Stomach (tissue), 9 donors: ENCODE measurements around the gene FCHO2. TPM values are rescaled to one million over a fixed set of nuclear protein-coding genes. Genes with fewer than 3 reads are reported as not detected.

Experiments
- DNase-seq, 2 donors: peaks; one replicate each; pipeline versions ENCODE4 v3.0.0 to v3.0.0-alpha.2; 2013 to 2019
- H3K27ac ChIP-seq, 5 donors: fragments of 200-600 bp in 4 of 5; sonication (generic) in 4 of 5; one replicate each; pipeline ENCODE4 v1.5.1; 2013 to 2019; ENCODE audit warnings: mild to moderate bottlenecking in 1 of 5, moderate library complexity in 1 of 5
- H3K27me3 ChIP-seq, 3 donors: fragments of 200-600 bp; sonication (generic); one replicate each; pipeline ENCODE4 v1.5.1; 2017 to 2019; ENCODE audit warnings: mixed run types in 1 of 3
- H3K36me3 ChIP-seq, 4 donors: fragments of 200-600 bp; sonication (generic); 1 replicate in 3 of 4; 2 replicates in 1 of 4; pipeline ENCODE4 v1.5.1; 2016 to 2019
- H3K4me1 ChIP-seq, 4 donors: fragments of 200-600 bp; sonication (generic); one replicate each; pipeline ENCODE4 v1.5.1; 2016 to 2019
- H3K4me3 ChIP-seq, 4 donors: fragments of 200-600 bp; sonication (generic) in 3 of 4; one replicate each; pipeline ENCODE4 v1.5.1; 2016 to 2019; ENCODE audit warnings: mild to moderate bottlenecking in 1 of 4
- H3K9me3 ChIP-seq, 4 donors: fragments of 200-600 bp; sonication (generic); one replicate each; pipeline ENCODE4 v1.5.1; 2016 to 2019
- CTCF ChIP-seq, 7 experiments: fragments of 450-650 bp in 4 of 7; fragments of 200-600 bp in 3 of 7; sonication (generic) in 3 of 7; IDR thresholded peaks; one replicate each; pipeline ENCODE4 v1.5.1; 2016 to 2019; ENCODE audit warnings: antibody characterized with exemption in 7 of 7, control low read depth in 2 of 7, mild to moderate bottlenecking in 1 of 7
- EP300 ChIP-seq: sonication (generic); formaldehyde crosslinking; IDR thresholded peaks from one replicate; pipeline ENCODE4 v1.6.1; 2017; ENCODE audit warnings: antibody characterized with exemption
- POLR2A ChIP-seq, 4 donors: fragments of 450-650 bp; IDR thresholded peaks; one replicate each; pipeline ENCODE4 v1.6.1; 2016; ENCODE audit warnings: antibody characterized with exemption in 4 of 4, control low read depth in 2 of 4, mild to moderate bottlenecking in 1 of 4, moderate library complexity in 1 of 4
- POLR2AphosphoS5 ChIP-seq, 3 donors: sonication (generic); formaldehyde crosslinking; IDR thresholded peaks; one replicate each; pipeline ENCODE4 v1.6.1; 2016; ENCODE audit warnings: antibody characterized with exemption in 3 of 3
- whole genome bisulfite sequencing, 5 donors: extraction: QIAGEN DNeasy Blood & Tissue Kit in 3 of 5; methylation state at CpG; one replicate each; pipeline versions ENCODE4 v1.1.5 to v1.1.7; 2013 to 2018; 5-methylcytosine and 5-hydroxymethylcytosine counted together
- intact Hi-C: fragments of 100-400 bp; cut with DNase I; formaldehyde crosslinking; loops from one replicate; pipeline ENCODE4 v1.15.1; 2023; ENCODE audit warnings: low total_unique reads
- polyA plus RNA-seq, 3 donors: library from polyadenylated mRNA; stranded (reverse); fragments of 200-250 nt; gene quantifications; one replicate each; pipeline ENCODE4 v1.2.3, GENCODE V29; 2013
- total RNA-seq, 5 donors: library from RNA; depleted of rRNA; stranded (reverse); fragments of >200 nt; gene quantifications; one replicate each; pipeline versions ENCODE4 v1.1.0 to v1.2.3, GENCODE V29; 2014 to 2016
- donor health status: healthy with polysubstance abuse.
- donor health status: Bipolar disorder and iron deficiency.
- donor health status: healthy.

Gene FCHO2
- total and polyA plus RNA-seq, 8 donors, result 6.9 to 46.1 (median 13.8) TPM

DNA sequence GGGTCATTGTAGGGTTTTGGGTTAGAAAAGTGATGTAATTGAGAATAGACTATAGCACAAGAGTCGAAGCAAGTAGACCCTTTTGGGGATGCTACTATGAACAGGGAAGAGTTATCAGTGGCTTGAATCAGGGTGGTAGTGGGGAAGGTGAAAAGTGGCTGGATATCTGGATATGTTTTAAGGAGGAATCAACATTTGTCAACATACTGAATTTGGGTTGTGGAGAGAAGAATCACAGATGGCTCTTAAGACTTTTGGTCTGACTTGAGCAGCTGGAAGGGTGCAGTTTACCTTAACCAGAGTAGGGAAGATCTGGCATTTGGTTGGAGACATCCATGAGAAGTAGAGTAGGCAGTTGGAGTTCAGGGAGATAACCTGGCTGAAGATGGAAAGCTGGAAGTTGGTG is 38.5 kb upstream of the FCHO2 start:
- Histone ChIP-seq H3K9me3 (no peaks in the 10 kb centered on the region), H3K36me3 (peaks cover 0 to 4% (median 0%) of the 10 kb centered on the region in 4 donors), H3K27me3 (no peaks in the 10 kb centered on the region), H3K27ac (no peak overlapping the region), H3K4me3 (no peak overlapping the region), H3K4me1 (no peaks in the 10 kb centered on the region)
- DNase-seq, result no peak
- 88 to 97% (median 91%) methylated on average over 1 of the region's 1 CpG for WGBS, 5 donors
- intact Hi-C loops, result no loop called here
- no peak for TF ChIP-seq CTCF (IDR thresholded peaks at IDR 0.05)
- no peak for TF ChIP-seq POLR2AphosphoS5 (IDR thresholded peaks at IDR 0.05)
- no peak for TF ChIP-seq POLR2A (IDR thresholded peaks at IDR 0.05)
- TF ChIP-seq EP300, result no peak

- Histone ChIP-seq H3K9me3 (no peaks in the 10 kb centered on the region), H3K4me3 (no peak overlapping the region), H3K27ac (no peak overlapping the region), H3K36me3 (no peaks in the 10 kb centered on the region), H3K4me1 (no peaks in the 10 kb centered on the region), H3K27me3 (no peaks in the 10 kb centered on the region)
- TF ChIP-seq POLR2A (IDR thresholded peaks at IDR 0.05) (no peak), CTCF (IDR thresholded peaks at IDR 0.05) (peak in 2 of 7 experiments; percentile 20 to 22)
- intact Hi-C loops, result no loop called here
- 8 to 18% (median 14%) methylated on average over 4 of the region's 4 CpGs for WGBS, 5 donors
- DNase-seq, result peak in 1 of 2 donors; percentile 36
These were observed 34.9 kb upstream of the FCHO2 start for GRCh38 chr5:72920690-72921502.

- 64 to 77% (median 74%) methylated on average over 2 of the region's 2 CpGs for WGBS, 5 donors
- Histone ChIP-seq H3K36me3 (no peaks in the 10 kb centered on the region), H3K9me3 (no peaks in the 10 kb centered on the region), H3K27ac (no peak overlapping the region), H3K27me3 (no peaks in the 10 kb centered on the region), H3K4me3 (no peak overlapping the region), H3K4me1 (no peaks in the 10 kb centered on the region)
- DNase-seq, result no peak
- TF ChIP-seq CTCF (IDR thresholded peaks at IDR 0.05), result no peak
- TF ChIP-seq POLR2AphosphoS5 (IDR thresholded peaks at IDR 0.05), result no peak
- TF ChIP-seq EP300, result no peak
- no peak for TF ChIP-seq POLR2A (IDR thresholded peaks at IDR 0.05)
- intact Hi-C loops, result no loop called here
These were observed 34.0 kb upstream of the FCHO2 start for GRCh38 chr5:72921886-72922285.

GRCh38 chr5:72922422-72922821 is 33.4 kb upstream of the FCHO2 start:
- DNase-seq, result no peak
- Histone ChIP-seq H3K27me3 (no peaks in the 10 kb centered on the region), H3K4me1 (no peaks in the 10 kb centered on the region), H3K36me3 (no peaks in the 10 kb centered on the region), H3K9me3 (no peaks in the 10 kb centered on the region), H3K4me3 (no peak overlapping the region), H3K27ac (no peak overlapping the region)
- WGBS, 5 donors, result 59 to 85% (median 69%) methylated on average over 1 of the region's 1 CpG
- TF ChIP-seq POLR2A (IDR thresholded peaks at IDR 0.05) (no peak), POLR2AphosphoS5 (IDR thresholded peaks at IDR 0.05) (no peak), CTCF (IDR thresholded peaks at IDR 0.05) (no peak), EP300 (no peak)
- intact Hi-C loops, result no loop called here
